Gastrocnemius medialis (tissue), 4 donors: ENCODE data around the gene SYCP2.

Source experiments
- POLR2A ChIP-seq, 2 donors: fragments of 450-650 bp; IDR thresholded peaks; one replicate each; pipeline ENCODE4 v1.6.1; 2017; ENCODE audit warnings: antibody characterized with exemption in 2 of 2, mild to moderate bottlenecking in 2 of 2, moderate library complexity in 2 of 2
- TF ChIP-seq, protein P1 (sequence below), 5 experiments: fragments of 450-650 bp in 3 of 5; fragments of 200-600 bp in 2 of 5; sonication (generic) in 2 of 5; IDR thresholded peaks in 4 of 5; conservative IDR thresholded peaks in 1 of 5; 1 replicate in 4 of 5; 2 replicates in 1 of 5; pipeline ENCODE4 v1.5.1; 2016 to 2019; ENCODE audit warnings: antibody characterized with exemption in 5 of 5, mild to moderate bottlenecking in 3 of 5, moderate library complexity in 3 of 5

DNA sequence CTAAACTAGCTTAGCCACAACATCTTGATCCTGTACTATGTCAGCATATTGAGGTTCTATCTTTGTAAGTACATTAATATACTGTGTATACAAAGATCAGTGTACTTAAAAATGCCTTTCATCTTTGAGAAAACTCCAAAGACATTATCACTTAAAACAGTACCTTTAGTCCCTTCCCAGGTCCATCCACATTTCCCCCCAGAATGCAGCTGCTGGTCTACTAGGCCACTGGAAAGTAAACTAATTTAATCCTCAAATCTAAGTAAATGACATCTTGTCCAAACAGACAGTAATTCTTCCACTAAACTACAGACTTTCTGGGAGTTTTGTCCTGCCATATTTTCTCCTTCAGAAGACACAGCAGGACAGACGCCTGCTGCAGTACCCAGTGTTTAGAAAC, 68.7 kb downstream of the SYCP2 start:
- no peak for TF ChIP-seq POLR2A (IDR thresholded peaks at IDR 0.05)
- TF ChIP-seq, protein P1, sequence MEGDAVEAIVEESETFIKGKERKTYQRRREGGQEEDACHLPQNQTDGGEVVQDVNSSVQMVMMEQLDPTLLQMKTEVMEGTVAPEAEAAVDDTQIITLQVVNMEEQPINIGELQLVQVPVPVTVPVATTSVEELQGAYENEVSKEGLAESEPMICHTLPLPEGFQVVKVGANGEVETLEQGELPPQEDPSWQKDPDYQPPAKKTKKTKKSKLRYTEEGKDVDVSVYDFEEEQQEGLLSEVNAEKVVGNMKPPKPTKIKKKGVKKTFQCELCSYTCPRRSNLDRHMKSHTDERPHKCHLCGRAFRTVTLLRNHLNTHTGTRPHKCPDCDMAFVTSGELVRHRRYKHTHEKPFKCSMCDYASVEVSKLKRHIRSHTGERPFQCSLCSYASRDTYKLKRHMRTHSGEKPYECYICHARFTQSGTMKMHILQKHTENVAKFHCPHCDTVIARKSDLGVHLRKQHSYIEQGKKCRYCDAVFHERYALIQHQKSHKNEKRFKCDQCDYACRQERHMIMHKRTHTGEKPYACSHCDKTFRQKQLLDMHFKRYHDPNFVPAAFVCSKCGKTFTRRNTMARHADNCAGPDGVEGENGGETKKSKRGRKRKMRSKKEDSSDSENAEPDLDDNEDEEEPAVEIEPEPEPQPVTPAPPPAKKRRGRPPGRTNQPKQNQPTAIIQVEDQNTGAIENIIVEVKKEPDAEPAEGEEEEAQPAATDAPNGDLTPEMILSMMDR (IDR thresholded peaks at IDR 0.05 in 4 of 5, conservative IDR thresholded peaks at IDR 0.05 in 1 of 5): no peak
